Muscle layer of colon (tissue), 2 donors: Measurements from ENCODE around the gene HOXB9.

Experiments used
- H3K27ac ChIP-seq: one replicate; pipeline ENCODE4 v1.7.0; 2013; ENCODE audit warnings: low read depth, mild to moderate bottlenecking, low read length, moderate library complexity
- H3K27me3 ChIP-seq, 2 donors: one replicate each; pipeline ENCODE4 v1.7.0; 2013; ENCODE audit warnings: low read length in 2 of 2, mild to moderate bottlenecking in 2 of 2; ENCODE audit not compliant: insufficient read depth in 2 of 2, control insufficient read depth in 1 of 2
- H3K36me3 ChIP-seq: one replicate; pipeline ENCODE4 v1.7.0; 2013; ENCODE audit warnings: mild to moderate bottlenecking, low read length; ENCODE audit not compliant: insufficient read depth
- H3K4me1 ChIP-seq: one replicate; pipeline ENCODE4 v1.7.0; 2013; ENCODE audit warnings: mild to moderate bottlenecking, low read length; ENCODE audit not compliant: insufficient read depth
- H3K4me3 ChIP-seq, 2 donors: one replicate each; pipeline ENCODE4 v1.7.0; 2013; ENCODE audit warnings: low read length in 2 of 2, low read depth in 1 of 2, mild to moderate bottlenecking in 1 of 2, moderate library complexity in 1 of 2
- H3K9ac ChIP-seq: one replicate; pipeline ENCODE4 v1.7.0; 2013; ENCODE audit warnings: low read length
- H3K9me3 ChIP-seq: one replicate; pipeline ENCODE4 v1.7.0; 2013; ENCODE audit warnings: mild to moderate bottlenecking, low read length
- donor health status: abdominal sarcoma.
- donor health status: Adenocarcinoma of cecum.

Gene HOXB9

GRCh38 chr17:48571826-48572417 is 54.2 kb downstream of the HOXB9 start:
- Histone ChIP-seq H3K36me3 (peaks cover 8% of the 10 kb centered on the region), H3K27me3 (no peaks in the 10 kb centered on the region), H3K27ac (peak overlapping the region; percentile 95), H3K9me3 (no peaks in the 10 kb centered on the region), H3K4me1 (peaks cover 77% of the 10 kb centered on the region), H3K4me3 (peak overlapping the region; percentile 2 to 51), H3K9ac (peak overlapping the region; percentile 75)
